Measurements from ENCODE around the gene SHB. TPM values are rescaled to one million over a fixed set of nuclear protein-coding genes. Genes with fewer than 3 reads are reported as not detected.

Gene SHB
- total and polyA plus RNA-seq, 2 of the 13 experiments (the other 11 are each of a cell fraction or from before 2014, with no cell fraction given) = 19.4 to 20.7 TPM

DNA sequence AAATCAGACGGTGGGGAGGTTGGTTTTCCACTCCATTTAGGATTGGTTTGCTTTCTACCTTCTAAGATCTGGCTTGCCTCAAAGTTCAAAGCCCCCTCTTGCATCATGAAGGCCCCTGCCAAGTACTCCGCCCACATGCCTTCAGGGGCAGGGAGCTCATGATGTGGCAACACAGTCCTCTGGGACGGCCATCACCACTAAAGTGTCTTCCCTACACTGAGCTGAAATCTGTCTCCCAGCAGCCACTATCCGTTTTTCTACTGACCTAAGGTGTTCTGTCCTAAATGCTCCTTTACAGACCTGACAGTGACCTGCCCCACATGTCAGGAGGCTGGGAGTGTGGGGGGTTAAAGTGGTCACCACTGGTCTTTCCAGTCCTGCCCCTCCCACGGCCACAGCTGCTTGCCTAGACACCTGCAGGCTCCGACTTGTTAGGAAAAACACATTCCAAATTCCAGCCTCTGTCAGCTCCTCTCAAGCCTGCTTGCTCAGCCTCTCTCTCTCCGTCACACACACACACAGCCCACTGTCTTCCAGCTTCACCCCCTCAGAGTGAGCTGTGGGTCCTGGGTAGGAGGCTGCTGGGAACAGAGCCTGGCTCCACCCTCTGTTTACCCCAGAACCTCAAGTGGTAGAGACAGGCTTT, 44.9 kb downstream of the SHB start (continued):
- peak in 1 of 2 experiments; percentile 83; a peak in 2 of 4 replicates for TF ChIP-seq KLF16 (CRISPR knock-in tag; IDR thresholded peaks at IDR 0.05)
- TF ChIP-seq ISL2 (CRISPR knock-in tag; IDR thresholded peaks at IDR 0.05) = peak; percentile 82
- no peak for TF ChIP-seq ZFP1 (CRISPR knock-in tag; IDR thresholded peaks at IDR 0.05)
- TF ChIP-seq KLF6 (CRISPR knock-in tag; IDR thresholded peaks at IDR 0.05) = peak; percentile 42; the same call in 1 of the 2 replicates
- TF ChIP-seq ZNF615 (CRISPR knock-in tag; IDR thresholded peaks at IDR 0.05; ENCODE audit: borderline replicate concordance) = no peak
- TF ChIP-seq MAFK (conservative IDR thresholded peaks at IDR 0.05 in 1 of 2, IDR thresholded peaks at IDR 0.05 in 1 of 2; ENCODE audit: low read length in 2 of 2) = no peak
- no peak for TF ChIP-seq AGO2 (optimal IDR thresholded peaks at IDR 0.05; ENCODE audit: low read depth, low read length)
- TF ChIP-seq, protein P1, sequence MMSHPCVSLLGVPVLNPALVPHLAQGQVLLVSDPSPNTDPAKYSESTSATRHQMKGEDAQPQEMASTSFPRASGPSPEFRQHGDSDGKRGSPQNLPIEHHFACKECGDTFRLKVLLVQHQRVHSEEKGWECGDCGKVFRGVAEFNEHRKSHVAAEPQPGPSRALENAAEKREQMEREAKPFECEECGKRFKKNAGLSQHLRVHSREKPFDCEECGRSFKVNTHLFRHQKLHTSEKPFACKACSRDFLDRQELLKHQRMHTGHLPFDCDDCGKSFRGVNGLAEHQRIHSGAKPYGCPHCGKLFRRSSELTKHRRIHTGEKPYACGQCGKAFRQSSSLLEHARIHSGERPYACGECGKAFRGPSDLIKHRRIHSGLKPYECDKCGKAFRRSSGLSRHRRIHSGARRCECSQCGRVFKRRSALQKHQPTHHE (CRISPR knock-in tag; IDR thresholded peaks at IDR 0.05; ENCODE audit: borderline replicate concordance) = no peak
- TF ChIP-seq, protein P2, sequence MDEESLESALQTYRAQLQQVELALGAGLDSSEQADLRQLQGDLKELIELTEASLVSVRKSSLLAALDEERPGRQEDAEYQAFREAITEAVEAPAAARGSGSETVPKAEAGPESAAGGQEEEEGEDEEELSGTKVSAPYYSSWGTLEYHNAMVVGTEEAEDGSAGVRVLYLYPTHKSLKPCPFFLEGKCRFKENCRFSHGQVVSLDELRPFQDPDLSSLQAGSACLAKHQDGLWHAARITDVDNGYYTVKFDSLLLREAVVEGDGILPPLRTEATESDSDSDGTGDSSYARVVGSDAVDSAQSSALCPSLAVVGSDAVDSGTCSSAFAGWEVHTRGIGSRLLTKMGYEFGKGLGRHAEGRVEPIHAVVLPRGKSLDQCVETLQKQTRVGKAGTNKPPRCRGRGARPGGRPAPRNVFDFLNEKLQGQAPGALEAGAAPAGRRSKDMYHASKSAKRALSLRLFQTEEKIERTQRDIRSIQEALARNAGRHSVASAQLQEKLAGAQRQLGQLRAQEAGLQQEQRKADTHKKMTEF (CRISPR knock-in tag; IDR thresholded peaks at IDR 0.05) = peak; percentile 80
- peak; percentile 27; the same call in 1 of the 2 replicates for TF ChIP-seq ETV5 (CRISPR knock-in tag; IDR thresholded peaks at IDR 0.05; ENCODE audit: borderline replicate concordance)
- TF ChIP-seq CENPX (CRISPR knock-in tag; IDR thresholded peaks at IDR 0.05) = no peak
- TF ChIP-seq AKAP8 (CRISPR knock-in tag; IDR thresholded peaks at IDR 0.05) = peak; percentile 70; the same call in 1 of the 2 replicates
- 0 out of 2 replicates have a peak, but pooled peaks have one; percentile 41 for TF ChIP-seq ARHGAP35 (CRISPR knock-in tag; IDR thresholded peaks at IDR 0.05; ENCODE audit: borderline replicate concordance)
- TF ChIP-seq, protein P3, sequence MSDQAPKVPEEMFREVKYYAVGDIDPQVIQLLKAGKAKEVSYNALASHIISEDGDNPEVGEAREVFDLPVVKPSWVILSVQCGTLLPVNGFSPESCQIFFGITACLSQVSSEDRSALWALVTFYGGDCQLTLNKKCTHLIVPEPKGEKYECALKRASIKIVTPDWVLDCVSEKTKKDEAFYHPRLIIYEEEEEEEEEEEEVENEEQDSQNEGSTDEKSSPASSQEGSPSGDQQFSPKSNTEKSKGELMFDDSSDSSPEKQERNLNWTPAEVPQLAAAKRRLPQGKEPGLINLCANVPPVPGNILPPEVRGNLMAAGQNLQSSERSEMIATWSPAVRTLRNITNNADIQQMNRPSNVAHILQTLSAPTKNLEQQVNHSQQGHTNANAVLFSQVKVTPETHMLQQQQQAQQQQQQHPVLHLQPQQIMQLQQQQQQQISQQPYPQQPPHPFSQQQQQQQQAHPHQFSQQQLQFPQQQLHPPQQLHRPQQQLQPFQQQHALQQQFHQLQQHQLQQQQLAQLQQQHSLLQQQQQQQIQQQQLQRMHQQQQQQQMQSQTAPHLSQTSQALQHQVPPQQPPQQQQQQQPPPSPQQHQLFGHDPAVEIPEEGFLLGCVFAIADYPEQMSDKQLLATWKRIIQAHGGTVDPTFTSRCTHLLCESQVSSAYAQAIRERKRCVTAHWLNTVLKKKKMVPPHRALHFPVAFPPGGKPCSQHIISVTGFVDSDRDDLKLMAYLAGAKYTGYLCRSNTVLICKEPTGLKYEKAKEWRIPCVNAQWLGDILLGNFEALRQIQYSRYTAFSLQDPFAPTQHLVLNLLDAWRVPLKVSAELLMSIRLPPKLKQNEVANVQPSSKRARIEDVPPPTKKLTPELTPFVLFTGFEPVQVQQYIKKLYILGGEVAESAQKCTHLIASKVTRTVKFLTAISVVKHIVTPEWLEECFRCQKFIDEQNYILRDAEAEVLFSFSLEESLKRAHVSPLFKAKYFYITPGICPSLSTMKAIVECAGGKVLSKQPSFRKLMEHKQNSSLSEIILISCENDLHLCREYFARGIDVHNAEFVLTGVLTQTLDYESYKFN (CRISPR knock-in tag; conservative IDR thresholded peaks at IDR 0.05) = peak; percentile 90
- TF ChIP-seq, protein P4, sequence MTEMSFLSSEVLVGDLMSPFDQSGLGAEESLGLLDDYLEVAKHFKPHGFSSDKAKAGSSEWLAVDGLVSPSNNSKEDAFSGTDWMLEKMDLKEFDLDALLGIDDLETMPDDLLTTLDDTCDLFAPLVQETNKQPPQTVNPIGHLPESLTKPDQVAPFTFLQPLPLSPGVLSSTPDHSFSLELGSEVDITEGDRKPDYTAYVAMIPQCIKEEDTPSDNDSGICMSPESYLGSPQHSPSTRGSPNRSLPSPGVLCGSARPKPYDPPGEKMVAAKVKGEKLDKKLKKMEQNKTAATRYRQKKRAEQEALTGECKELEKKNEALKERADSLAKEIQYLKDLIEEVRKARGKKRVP (CRISPR knock-in tag; IDR thresholded peaks at IDR 0.05) = peak in 1 of 2 experiments; percentile 98; a peak in 2 of 4 replicates
- 0 out of 2 replicates have a peak, but pooled peaks have one; percentile 22 for TF ChIP-seq ZNF12 (CRISPR knock-in tag; IDR thresholded peaks at IDR 0.05)
- no peak for TF ChIP-seq U2AF1 (optimal IDR thresholded peaks at IDR 0.05; ENCODE audit: low read depth, low read length)
- TF ChIP-seq SMARCC2 (IDR thresholded peaks at IDR 0.05) = no peak
- peak; percentile 42; the same call in 1 of the 2 replicates for TF ChIP-seq MIER2 (CRISPR knock-in tag; IDR thresholded peaks at IDR 0.05)
- no peak for TF ChIP-seq FOXA1 (IDR thresholded peaks at IDR 0.05)
- TF ChIP-seq FOXA1 (CRISPR knock-in tag; IDR thresholded peaks at IDR 0.05) = peak; percentile 15; the same call in 1 of the 2 replicates
- TF ChIP-seq MAFF (IDR thresholded peaks at IDR 0.05; ENCODE audit: low read depth, low read length) = no peak
- TF ChIP-seq PHF5A (CRISPR knock-in tag; IDR thresholded peaks at IDR 0.05; ENCODE audit: low read depth, unreplicated experiment) = no peak
- TF ChIP-seq IRF2 (CRISPR knock-in tag; IDR thresholded peaks at IDR 0.05) = peak; percentile 44; the same call in 1 of the 2 replicates

Measured in HepG2 (cell line).